Kidney epithelial cell (primary cell): ENCODE results near the gene OR4E2. TPM values are rescaled to one million over a fixed set of nuclear protein-coding genes. Genes with fewer than 3 reads are reported as not detected.
A peak's percentile ranks its signal among the peaks of the same experiment; 100 is the strongest.

Experiments used
- DNase-seq: peaks from one replicate; pipeline ENCODE4 v3.0.0-alpha.2; 2010; ENCODE audit warnings: low read depth
- H3K27me3 ChIP-seq: 2 replicates; pipeline ENCODE4 v1.6.0; 2011; ENCODE audit warnings: low read length; ENCODE audit not compliant: control insufficient read depth, insufficient read depth
- H3K36me3 ChIP-seq: 2 replicates; pipeline ENCODE4 v1.5.1; 2011; ENCODE audit warnings: low read length; ENCODE audit not compliant: control insufficient read depth, insufficient read depth
- H3K4me3 ChIP-seq: 2 replicates; pipeline ENCODE4 v1.5.1; 2011; ENCODE audit warnings: low read depth, mild to moderate bottlenecking, control low read depth, low read length
- total RNA-seq: library from RNA; depleted of rRNA; stranded (reverse); fragments of >200 nt; gene quantifications from 2 replicates; pipeline ENCODE4 v1.2.3, GENCODE V29; 2015
- TF ChIP-seq, protein P1 (sequence below): IDR thresholded peaks from 2 replicates; pipeline ENCODE4 v1.5.1; 2011; ENCODE audit warnings: mild to moderate bottlenecking, moderate library complexity, low read length, control low read depth, inconsistent platforms; ENCODE audit not compliant: insufficient read depth, poor library complexity, severe bottlenecking

The OR4E2 gene
- total RNA-seq, 1 donor from 2014 or later: not detected

DNA sequence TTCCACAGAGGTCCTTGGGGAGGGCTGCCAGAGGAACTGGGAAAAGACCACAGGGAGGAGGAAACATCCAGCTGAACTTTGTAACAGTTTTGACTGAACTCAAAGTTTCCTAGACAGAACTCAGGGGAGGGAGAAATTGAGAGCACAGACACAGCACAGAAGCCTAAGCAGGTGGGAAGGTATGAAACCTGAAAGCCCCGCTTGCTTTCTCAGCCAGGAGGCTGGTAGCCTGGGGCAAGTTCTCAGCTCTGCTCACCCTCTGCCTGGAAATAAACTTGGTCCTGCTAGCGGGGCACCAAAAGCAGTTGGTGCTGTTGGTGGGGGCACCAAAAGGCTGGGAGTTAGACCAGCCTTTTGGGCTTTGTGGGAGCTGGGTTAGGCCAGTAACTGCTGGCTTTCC lies 45.9 kb downstream of the OR4E2 start:
- TF ChIP-seq, protein P1, sequence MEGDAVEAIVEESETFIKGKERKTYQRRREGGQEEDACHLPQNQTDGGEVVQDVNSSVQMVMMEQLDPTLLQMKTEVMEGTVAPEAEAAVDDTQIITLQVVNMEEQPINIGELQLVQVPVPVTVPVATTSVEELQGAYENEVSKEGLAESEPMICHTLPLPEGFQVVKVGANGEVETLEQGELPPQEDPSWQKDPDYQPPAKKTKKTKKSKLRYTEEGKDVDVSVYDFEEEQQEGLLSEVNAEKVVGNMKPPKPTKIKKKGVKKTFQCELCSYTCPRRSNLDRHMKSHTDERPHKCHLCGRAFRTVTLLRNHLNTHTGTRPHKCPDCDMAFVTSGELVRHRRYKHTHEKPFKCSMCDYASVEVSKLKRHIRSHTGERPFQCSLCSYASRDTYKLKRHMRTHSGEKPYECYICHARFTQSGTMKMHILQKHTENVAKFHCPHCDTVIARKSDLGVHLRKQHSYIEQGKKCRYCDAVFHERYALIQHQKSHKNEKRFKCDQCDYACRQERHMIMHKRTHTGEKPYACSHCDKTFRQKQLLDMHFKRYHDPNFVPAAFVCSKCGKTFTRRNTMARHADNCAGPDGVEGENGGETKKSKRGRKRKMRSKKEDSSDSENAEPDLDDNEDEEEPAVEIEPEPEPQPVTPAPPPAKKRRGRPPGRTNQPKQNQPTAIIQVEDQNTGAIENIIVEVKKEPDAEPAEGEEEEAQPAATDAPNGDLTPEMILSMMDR: no peak
- no peaks in the 10 kb centered on the region for H3K36me3 ChIP-seq
- no peaks in the 10 kb centered on the region for H3K27me3 ChIP-seq
- no peak overlapping the region for H3K4me3 ChIP-seq
- DNase-seq: no peak

DNA sequence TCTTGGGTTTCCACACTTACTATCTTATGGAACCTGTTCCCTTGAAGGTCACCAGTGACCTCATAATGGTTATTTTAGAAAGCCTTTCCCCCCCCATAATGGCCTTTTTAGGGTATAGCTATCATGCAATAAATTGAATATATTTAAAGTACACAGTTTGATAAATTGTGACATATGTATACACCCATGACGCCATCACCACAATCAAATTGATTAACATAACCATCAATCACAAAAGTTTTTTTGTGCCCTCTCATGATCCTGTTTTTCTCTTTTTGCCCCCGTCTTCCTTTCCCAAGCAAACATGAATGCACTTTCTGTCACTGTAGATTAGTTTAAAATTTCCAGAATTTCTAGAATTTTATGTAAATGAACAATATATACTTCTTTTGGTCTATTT lies 48.7 kb downstream of the OR4E2 start:
- TF ChIP-seq, protein P1: no peak
- no peak for DNase-seq
- Histone ChIP-seq H3K36me3 (no peaks in the 10 kb centered on the region), H3K27me3 (no peaks in the 10 kb centered on the region), H3K4me3 (no peak overlapping the region)

DNA sequence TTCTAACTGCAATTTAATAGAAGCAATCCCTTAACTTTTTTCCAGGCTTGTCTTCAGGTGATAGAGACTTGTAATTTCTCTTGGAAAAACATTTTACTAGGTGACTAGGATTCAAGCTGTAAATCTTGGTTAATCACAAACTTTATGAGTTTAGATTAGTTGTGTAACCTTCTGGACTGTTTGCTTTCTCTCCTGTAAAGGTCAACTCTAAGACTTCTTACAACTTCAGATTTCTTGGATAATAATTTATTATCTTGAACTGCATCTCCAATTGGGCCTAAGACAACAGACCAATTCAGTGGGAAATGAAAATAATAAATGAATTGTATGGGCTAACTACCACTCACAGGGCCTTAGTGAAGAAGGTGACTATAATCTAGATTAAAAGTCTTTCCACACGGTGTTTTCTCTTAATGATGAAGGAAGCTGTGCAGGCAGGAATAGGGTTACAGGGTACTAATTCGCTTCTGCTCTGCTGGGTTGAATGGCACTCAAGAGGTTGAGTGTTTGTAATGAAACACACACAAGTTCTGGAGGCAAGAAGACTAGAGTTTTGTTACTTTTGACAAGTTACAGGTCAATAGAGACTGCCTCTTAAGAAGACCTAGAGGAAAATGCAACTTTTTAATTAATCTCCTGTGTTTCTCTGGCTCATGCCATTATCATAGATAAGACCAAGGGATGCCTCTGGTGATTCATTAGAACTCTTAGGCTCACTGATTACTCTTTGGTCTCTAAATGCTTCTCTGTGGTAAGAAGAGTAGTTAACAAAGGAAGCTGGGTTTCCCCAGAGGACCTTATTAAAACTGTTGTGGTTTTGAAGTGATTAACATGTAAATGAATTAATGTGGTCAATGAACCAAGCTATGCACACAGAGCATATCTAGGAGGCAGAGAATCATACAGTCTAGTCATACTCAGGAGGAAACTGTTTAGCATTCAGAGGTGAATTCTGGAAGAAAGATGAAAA lies 50.0 kb downstream of the OR4E2 start:
- H3K4me3 ChIP-seq: no peak overlapping the region
- DNase-seq: no peak
- TF ChIP-seq, protein P1: no peak
- H3K36me3 ChIP-seq: no peaks in the 10 kb centered on the region
- no peaks in the 10 kb centered on the region for H3K27me3 ChIP-seq

DNA sequence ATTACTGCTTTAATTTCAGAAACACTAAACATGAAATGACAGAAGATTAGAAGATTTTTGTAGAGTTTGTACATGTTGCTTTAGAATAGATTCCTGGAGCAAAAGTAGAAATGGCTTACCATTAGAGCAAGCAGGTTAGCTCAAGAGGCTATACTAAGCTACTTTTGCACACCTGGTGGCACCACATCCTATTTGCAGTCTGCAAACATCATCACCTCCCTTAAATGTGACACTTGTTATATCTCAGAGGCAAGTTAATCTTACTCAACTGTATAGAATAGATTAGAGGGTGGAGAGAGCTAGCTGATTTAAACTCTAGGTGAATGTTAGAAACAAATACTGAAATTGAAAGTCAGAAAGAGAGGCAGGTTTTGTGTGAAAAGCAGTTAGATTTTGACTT lies 50.7 kb downstream of the OR4E2 start:
- DNase-seq: no peak
- no peaks in the 10 kb centered on the region for H3K27me3 ChIP-seq
- no peaks in the 10 kb centered on the region for H3K36me3 ChIP-seq
- H3K4me3 ChIP-seq: no peak overlapping the region
- TF ChIP-seq, protein P1: no peak

DNA sequence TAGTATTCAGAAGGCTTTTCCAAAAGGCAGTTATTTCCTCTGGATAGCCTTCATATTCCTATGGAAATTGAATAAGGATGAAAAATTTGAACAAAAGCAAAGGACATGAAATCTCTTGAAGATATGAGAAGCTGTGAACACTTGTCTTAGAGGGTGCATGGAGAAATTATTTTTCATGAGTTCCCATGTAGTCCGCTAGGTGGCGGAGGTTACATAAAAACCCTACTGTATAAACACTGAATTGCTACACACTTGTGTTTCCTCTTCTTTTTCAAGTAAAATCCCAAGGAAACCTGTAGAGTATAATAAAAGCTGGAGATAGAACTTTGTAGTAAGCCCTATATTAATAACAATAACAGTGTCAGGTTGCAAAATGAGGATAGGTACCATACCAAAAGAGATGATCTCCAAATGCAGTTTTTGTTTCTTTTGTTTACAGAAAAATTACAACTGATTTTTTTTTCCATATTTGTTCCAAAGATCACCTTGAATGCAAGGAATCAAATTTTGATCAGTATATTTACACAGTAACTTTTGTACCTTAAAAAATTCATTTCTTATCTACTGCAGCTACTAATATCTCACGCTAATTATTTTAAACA lies 57.8 kb downstream of the OR4E2 start:
- Histone ChIP-seq H3K27me3 (no peaks in the 10 kb centered on the region), H3K36me3 (no peaks in the 10 kb centered on the region), H3K4me3 (no peak overlapping the region)
- peak; percentile 16 for DNase-seq
- TF ChIP-seq, protein P1: peak; percentile 76
